NCI-H510A treated with DMSO at 0.1 percent for 48 hours (cell line): ENCODE measurements around the gene SMCO2.
A peak's percentile ranks its signal among the peaks of the same experiment; 100 is the strongest.

Source experiments
- DNase-seq: peaks from one replicate; lab custom pipeline; 2025; lab: John Stamatoyannopoulos, UW

Gene SMCO2

DNA sequence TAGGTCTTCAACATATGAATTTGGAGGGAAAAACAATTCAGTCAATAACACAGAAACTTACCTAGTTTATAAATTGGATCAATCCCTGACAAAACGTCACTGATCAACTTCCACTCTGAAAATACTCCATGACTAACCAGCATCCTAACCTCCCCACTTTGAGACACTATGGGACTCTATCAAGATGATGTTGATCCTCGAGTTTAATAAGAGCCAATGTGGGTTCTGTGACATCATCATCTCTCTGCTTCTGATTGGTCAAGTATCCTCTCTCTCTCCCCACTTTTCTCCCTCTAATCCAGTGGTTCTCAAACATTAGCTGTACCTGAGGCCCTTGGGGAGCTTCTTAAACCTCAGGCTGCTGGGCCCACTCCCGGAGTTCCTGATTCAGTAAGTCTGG is at the start of gene SMCO2:
Gene SMCO2, plus strand, starts transcription at position 301 of the 400 bp plus-strand sequence. CDS start 23,896 bp downstream, outside the sequence.
- DNase-seq = no peak

DNA sequence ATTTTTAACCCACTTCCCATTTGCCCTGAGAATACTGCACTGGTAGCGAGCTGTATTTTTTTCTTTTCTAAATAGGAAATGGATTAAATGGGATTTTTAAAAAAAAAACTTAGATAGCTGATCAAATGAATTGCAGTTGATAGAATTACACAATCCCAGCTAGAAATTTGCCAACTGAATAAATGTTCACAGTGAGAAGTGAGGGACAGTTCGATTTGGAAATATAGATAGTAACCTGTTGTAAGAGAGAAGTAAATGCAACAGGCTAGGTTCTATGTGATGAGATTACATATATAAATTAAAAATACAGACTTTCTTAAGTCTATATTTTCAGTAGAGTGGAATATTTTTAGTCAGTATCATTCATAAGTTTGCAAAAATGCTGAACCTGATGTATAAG is 48.1 kb upstream of the SMCO2 start:
- no peak for DNase-seq

DNA sequence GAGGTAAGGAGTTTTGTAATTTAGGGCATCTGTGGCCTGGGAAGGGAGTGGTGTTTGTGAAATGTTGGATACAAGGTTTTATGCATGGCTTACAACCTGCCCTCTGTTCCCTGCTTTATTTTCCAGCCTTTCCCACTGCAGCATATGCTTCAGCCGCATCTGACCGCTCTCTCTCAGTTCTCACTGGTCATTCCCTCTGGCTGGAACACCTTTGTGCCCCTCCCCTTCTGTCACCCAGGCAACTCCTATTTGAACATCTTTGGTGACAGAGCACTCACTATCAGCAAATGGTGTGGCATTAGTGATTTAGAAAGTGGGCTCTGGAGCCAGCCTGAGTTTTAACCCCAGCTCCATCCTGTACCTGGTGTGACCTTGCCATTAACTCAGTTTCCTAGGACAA is 47.5 kb upstream of the SMCO2 start:
- no peak for DNase-seq

DNA sequence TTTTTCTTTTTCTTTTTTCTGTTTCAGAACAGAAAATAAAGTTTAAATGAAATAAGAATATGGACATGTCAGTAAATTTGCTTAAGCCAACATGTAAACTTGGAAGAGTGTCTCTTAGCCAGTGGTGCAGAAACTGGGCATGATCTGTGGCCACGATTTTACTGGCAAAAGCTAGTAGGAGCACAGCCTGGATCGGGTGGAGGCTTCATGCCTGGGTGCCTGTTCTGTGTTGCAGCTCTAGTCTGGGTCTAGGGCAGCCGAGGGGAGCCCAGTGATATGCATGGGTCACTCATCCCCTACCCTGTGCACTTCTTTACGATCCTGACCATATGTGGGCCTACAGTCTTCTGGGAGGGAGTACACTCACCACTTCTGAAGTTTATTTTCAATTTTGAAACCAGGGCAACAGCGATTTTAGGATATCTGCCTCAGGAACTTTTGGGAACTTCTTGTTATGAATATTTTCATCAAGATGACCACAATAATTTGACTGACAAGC is 45.6 kb upstream of the SMCO2 start:
- DNase-seq = no peak

DNA sequence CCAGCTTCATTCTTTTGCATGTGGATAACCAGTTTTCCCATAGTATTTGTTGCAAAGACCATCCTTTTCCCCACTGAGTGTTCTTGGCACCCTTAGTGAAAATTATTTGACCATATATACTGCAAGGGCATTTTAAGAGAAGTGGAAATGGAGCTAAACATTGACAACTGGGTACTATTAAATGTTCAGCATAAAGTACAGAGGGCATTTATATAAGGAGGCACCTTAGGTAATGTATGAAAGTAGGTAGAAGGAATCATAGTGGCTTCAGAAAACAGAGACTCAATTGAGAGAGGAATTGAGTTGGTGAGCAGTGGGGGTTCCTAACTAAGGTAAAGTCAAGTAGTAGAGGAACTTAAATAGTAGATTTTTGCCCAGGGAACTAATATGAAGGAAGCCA is 34.5 kb upstream of the SMCO2 start:
- no peak for DNase-seq

DNA sequence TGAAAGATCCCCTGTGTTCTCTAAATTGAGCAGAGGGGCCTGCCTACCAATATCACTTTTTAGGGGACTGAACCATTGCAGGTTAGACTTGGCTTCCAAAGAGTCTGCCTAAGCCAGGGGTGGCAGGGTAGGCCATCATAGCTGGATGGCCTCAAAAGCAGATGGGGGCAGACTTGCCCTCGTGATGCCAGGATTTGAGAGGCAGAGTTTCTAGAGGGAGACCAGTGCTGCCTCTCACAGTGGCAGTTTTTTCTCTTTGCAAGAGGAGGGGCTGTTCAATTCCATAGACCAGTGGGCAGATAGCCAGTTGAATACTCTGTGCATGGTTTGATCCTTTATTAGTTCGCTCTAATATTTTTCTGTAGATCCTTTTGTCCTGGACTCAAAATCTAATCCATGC is 23.8 kb upstream of the SMCO2 start:
- no peak for DNase-seq

DNA sequence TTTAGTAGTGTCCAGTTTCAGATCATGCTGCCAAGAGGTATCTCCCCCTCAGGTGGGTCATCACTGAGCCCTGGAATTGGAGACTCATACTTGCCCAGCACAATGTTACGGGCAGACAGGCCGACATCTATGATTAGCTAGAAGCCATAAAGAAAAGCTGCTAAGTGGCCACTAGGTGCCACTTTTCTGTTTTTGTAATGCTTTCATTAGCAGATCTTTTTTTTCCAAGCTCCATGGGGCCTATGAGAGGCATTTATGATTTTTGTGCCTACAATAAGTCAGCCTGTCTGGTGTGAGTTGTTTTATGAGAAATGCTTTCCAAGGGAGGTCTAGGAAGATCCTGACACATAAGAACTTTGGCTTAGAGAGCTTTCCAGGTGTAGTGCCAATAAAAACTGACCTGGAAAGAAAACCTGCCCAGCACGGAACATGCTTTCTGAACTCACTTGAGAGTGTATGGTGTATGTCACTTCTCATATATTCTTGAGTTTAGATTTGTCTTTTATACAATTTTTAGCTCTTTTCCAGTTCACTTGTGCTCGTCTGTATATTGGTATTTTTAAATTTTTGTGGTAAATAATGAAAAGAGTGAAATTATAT is 21.8 kb upstream of the SMCO2 start:
- no peak for DNase-seq

DNA sequence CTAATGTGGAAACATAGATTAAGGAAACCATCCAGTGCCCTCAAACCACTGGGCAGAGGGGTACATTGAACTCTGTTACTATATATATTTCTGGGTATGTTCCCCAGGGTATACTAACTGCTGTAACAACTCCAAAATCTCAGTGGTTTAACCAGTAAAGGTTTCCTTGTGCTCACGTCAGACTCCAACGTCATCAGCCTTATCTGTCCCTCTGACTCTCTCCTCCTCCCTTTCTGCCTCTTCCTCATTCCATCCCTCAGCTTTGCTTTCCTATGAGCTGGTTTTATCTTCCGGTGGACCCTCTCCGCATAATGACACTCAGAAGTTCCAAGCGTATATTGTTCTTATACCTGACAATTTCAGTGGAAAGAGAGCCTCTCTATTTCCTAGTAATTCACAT is 21.2 kb upstream of the SMCO2 start:
- DNase-seq = no peak

DNA sequence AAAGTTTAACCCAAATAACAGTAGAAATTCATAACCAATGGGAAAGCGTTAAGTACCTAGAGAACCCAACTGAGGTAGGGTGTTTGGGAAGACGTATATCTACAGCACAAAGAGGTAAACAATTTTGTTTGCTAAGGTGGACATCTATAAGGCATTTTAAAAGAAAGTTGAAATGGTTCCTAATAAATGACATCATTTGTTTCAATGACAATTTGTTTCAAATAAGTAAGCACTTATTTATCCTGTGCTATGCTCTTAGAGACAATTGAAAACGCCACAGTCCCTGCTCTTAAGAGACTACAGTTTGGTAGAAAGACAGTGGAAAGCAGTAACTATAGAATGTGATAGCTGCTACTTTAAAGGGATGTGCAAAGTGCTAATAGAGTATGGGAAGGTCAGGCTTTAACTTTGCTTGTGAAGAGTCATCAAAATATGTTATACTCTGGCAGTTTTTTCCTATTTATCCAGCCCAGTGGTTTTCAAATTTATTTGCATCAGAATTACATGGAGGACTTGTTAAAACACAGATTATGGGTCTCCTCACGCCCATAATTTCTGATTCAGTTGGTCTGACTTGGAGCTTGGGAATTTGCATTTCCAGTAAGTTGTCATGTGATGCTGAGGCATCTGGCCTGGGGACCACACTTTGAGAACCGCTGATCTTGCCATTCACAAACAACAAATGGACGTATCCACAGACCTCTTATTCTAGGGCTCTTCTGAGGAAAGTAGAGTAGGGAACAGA is 19.6 kb upstream of the SMCO2 start:
- no peak for DNase-seq

DNA sequence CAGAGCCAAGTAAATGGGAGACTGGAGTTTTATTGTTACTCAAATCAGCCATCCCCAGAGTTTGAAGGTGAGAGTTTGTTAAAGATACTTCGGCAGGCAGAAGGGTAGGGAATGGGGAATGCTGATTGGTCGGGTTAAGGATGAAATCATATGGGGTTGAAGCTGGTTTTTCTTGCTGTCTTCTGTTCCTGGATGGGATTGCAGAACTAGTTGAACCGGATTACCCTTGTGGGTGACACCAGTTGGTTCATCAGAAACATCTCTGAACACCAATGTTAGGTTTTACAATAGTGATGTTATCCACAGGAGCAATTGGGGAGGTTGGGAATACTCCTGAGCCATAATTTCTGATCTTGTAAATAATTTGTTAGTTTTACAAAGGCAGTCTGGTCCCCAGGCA is 18.7 kb upstream of the SMCO2 start:
- DNase-seq = no peak

DNA sequence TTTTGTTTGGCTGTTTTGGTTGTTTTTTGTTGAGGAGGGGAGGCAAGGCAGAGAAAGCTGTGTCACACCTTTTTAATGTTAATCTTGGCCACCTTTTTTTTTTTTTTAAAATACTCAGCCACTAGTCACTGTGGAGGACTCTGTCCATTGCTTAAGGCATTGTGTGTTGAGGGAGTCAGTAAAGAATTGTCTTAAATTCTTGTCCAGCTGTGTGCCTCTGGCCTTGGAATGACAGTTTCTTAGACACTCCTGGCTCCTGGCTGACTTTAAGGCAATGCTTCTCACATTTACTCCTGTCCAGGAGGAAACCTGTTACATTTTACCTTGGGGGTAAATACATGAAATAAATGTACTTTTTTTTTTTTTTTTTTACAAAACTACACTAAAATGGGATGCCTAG is 18.1 kb upstream of the SMCO2 start:
- DNase-seq = no peak

DNA sequence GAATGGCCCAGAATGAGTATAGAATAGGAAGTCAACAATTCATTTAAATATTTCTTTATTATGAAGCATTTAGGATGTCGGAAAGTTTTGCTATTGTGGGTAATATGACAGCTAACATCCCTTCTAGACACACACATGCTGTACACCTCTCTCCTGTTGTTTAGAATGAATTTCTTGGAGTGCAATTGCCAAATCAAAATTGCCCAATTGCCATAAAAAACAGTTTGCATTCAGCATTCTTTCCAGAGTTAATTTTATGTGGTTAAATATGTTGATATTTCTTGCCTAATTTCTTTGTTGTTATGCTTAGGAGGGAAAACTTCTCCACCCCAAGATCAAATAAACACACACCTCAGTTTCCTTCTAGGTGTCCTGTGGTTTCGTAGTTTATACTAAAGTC is 16.9 kb upstream of the SMCO2 start:
- no peak for DNase-seq

DNA sequence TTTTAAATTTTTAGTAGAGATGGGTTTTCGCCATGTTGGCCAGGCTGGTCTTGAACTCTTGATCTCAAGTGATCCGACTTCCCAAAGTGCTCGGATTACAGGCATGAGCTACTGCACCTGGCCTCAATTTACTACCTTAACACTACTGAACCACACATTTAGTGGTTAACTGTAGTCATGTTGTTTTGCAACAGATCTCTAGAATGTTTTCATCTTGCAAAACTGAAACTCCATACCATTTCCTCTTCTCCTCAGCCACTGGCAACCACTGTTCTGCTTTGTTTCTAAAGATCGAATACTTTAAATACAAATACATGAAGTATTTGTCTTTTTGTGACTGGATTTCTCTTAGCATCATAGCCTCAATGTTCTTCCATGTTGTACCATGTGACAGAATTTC is 15.4 kb upstream of the SMCO2 start:
- no peak for DNase-seq

DNA sequence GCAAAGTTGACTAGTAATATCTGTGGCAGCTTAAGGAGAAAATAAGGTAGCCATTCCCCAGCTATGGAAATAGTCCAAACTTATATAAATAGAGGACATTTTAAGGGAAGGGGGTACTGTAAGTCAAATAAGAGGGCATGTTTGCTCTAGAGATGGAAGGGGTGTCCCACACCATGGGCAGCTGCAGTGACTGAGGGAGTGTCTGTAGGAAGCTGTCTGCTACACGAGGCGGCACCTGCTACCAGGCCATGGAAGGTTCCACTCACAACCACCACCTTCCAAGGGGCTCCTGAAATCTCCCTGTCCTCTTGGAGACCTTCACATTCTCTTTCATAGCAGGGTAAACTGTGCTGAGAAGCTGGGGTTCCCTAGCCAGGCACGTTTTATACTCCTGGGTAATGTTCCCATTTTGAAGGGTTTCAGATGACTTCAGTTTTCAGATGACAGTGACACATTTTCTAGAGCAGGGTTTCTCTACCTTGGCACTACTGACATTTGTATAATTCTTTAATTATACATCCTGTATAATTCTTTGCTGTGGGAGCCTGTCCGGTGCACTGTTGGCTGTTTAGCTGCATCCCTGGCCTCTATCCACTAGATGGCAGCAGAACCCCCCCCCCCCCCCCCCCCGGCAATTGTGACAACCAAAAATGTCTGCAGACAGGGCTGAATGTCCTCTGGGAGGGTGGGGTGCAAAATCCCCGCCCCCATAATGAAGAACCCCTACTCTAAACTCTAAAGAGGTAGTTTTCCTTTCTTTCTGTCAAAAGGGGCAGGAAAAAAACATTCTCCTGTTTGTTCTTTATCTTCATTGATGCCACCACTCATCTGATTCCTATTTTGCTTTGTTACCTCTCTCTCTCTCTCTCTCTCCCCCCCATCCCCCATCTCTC is 11.6 kb upstream of the SMCO2 start:
- peak; percentile 6 for DNase-seq

DNA sequence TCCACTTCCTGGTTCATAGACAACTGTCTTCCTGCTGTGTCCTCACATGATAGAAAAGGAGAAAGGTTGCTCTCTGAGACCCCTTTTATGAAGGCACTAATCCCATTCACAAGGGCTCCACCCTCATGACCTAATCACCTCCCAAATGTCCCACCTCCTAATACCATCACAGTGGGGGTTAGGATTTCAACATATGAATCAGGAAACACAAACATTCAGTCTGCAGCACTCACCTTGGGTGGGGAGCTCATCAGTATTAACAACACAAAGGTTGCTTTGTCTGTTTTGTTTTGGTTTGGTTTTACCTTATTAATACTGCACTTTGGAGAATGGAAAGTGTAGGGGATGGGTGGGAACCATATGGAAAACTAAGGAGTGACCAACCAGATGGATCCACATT is 10.5 kb upstream of the SMCO2 start:
- DNase-seq = no peak

DNA sequence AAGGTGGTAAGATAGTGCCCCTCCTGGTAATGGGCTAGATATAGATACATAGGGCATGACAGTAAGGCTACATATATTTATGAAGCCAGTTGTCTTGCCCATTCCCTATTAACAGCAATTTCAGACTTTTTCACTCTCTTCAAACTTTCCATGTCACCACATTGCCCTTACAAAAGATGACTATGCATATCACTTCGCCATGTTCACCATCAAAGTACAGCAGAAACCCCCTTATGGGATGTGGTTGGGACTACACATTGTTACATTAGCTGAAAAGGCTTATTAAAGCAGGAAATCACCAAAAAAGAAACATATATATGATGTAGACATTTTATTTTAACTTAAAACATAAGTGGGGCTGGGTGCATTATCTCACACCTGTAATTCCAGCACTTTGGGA is 9.8 kb upstream of the SMCO2 start:
- no peak for DNase-seq

DNA sequence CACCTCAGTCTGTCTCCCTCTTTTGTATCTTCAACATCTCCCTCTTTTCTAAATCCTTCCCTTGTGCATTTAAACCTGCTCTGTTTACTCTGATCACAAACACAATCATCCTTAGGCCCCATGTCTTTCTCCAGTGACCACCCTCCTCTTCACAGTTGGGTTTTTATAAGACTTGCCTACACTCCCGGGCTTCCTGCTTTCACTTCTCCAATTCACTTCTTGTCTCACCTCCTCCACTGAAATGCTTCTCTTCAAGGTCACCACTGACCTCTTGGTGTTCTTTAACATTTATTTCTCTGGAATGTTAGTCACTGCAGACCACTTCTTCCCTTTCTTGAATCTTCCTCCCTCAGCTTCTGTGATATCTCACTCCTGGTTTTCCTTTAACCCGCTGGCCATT is 8.7 kb upstream of the SMCO2 start:
- no peak for DNase-seq

DNA sequence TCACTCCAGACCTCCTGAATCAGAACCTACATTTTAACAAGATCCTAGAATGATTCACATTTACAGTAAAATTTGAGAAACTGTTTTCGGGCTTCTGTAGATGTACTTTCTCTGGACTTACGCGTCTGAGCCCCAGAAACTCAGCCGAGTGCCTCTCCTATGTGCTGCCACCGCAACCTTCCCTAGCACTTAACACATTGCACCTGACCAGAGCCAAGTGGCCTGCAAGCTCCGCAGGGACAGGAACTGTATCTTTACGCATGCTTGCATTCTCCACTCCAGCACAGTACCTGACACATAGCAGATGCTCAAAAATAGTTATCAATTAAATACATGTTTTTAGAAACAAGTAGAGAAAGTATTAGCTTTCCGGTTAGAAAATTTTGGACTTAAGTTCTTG is 1.2 kb downstream of the SMCO2 start:
- no peak for DNase-seq

DNA sequence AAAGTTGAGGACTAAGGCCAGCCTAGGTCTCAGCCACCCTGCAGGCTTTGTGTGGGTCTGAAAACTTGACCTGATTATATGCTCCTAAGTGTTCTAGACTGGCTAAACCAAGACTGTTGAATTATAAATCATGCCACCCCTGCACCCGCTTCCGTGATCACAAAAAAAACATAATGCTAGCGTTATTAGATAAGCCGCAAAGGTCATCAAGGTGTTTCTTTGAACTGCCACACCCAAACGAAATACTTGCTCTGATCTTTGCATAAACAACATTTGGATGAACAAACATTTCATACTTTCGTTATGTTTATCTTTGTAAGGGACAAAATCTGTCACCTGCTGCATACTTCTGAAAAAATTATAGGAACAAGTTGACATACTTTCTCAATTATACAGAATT is 2.5 kb downstream of the SMCO2 start:
- no peak for DNase-seq

DNA sequence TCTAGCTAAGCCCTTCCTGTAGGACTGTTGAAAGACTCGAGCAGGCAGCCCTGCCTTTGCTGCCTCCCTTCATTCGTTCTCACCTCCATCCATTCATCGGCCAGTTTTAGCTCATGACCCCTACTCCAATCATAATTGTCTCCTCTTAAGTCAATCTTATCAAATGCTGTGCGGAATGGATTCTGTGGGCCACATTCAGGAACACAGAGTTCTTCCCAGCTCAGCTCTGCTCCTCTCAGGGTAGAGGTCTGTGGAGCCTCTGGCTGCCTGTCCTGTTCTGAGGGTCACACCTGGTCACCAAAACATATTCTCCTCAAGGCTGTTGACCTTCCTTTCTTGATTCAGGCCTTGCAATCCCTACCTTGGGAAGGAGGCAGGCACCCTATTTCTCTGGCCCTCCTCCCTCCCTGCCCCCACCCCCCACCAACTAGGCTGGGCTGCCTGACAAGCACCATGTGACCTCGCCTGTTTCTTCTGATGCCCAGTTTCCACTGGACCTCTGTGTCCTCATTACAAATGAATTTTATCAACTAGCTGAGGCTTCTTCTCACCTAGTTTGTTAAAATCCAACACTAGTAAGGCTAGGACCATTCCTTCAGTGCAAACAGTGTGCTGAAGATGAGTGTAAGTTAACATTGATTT is 3.5 kb downstream of the SMCO2 start:
- no peak for DNase-seq

DNA sequence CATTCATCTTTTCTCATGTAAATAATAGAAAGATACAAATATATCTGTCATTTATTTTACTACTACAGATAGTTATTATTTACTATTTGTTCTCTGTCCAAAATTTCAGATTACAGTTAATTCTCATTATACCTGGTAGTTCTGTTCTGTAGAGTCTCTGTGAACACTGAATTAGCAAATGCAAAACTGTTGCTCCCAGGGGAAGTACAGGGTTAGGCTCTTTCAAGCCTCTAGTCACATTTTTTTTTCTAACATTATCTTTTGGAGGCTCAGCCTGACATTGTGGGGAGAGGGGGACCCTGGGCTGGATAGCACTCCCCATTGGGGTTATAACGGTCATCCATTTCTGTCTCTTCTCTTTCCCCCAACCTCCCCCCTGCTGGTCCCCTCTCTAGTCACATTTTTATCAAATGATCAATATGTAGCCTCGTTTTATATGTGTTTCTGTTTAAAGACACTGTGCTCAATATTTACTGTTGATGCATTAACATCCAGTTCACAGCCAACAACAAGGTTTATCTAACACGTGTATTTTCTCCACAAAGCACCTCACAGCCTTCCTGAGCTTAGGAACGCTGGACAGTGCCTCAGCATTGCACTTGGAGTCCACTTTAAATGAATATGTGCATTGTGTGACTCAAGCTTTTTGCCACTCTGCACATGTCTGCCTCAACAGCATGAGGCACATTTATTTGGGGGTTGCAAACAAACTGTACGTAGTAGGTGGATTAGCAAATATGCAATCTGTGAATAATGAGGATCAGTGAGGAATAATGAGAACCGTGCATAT is 4.7 kb downstream of the SMCO2 start:
- DNase-seq = no peak

DNA sequence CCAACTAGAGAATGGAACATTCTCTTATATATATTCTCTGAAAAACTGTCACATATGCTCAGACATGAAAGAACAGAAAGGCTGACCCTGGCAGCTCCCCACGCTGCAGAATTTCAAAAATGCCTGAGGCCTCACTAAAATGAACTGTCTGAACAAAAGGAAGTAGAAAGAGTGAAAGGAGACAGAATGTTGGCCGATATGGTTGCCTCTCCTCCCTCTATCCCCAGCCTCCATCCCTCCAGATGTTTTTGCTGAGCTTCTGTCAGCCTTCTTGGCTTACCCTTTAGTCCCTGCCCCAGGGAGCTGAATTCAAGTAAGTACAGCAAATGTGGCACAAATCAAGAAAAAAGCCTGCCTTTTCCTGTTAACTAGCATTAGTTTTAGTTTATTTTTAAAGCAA is 6.9 kb downstream of the SMCO2 start:
- DNase-seq = no peak
